ENCODE data around the gene CCDC192. TPM values are rescaled to one million over a fixed set of nuclear protein-coding genes. Genes with fewer than 3 reads are reported as not detected.

CCDC192 gene
- total RNA-seq, 1 donor from 2014 or later = not detected

DNA sequence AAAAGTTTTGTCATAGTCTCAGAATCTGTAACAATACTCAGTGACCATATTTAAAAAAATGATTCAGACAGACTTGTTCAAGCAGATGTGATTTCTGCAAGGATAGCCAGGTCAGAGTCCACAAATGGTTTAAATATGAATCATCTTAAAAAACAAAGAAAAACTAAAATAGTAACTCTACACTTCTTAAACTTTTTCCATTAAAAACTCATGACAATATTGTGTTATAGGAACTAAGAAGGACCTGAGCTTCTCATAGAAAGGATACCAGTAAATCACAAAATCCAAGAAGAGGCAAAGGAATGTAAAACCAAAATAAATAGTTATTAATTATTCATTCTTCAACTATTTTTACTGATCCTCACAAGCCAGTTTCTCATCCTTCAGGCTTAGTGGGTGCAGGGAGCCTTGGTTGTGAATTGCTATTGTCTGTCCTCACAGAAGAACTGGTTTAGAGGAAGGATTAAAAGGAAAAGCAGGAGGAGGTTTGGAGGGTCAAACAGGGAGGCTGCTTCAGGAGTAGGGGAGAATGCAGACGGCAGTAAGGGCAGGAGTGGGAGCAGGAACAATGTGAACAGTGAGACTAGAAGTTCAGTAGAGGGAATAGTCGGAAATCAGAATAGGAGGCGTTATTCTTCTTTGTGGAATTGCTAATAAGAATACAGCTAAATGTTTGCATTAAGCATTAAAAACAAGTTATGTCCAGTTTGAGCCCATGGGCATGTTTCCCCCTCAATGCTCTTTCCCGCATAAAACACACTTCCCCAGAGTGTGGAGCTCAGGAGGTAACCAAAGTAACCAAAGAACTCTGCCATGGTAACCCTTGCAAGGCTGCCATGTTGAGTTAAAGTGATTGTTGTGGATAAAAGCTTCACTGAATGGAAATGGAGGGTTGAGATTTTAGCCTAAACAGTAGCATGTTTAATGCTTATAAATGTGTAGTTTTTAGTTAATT lies 110.7 kb downstream of the CCDC192 start:
- no peak overlapping the region for H3K4me3 ChIP-seq
- intact Hi-C loops (cut with DNase I) = no loop called here
- H3K27me3 ChIP-seq = no peaks in the 10 kb centered on the region
- H3K36me3 ChIP-seq = no peaks in the 10 kb centered on the region
- DNase-seq (ENCODE audit: low spot score in 2 of 2) = no peak
- H3K4me1 ChIP-seq = no peaks in the 10 kb centered on the region
- H3K9me3 ChIP-seq = no peaks in the 10 kb centered on the region
- H3K27ac ChIP-seq = no peak overlapping the region
- TF ChIP-seq, protein P1, sequence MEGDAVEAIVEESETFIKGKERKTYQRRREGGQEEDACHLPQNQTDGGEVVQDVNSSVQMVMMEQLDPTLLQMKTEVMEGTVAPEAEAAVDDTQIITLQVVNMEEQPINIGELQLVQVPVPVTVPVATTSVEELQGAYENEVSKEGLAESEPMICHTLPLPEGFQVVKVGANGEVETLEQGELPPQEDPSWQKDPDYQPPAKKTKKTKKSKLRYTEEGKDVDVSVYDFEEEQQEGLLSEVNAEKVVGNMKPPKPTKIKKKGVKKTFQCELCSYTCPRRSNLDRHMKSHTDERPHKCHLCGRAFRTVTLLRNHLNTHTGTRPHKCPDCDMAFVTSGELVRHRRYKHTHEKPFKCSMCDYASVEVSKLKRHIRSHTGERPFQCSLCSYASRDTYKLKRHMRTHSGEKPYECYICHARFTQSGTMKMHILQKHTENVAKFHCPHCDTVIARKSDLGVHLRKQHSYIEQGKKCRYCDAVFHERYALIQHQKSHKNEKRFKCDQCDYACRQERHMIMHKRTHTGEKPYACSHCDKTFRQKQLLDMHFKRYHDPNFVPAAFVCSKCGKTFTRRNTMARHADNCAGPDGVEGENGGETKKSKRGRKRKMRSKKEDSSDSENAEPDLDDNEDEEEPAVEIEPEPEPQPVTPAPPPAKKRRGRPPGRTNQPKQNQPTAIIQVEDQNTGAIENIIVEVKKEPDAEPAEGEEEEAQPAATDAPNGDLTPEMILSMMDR (IDR thresholded peaks at IDR 0.05) = no peak

DNA sequence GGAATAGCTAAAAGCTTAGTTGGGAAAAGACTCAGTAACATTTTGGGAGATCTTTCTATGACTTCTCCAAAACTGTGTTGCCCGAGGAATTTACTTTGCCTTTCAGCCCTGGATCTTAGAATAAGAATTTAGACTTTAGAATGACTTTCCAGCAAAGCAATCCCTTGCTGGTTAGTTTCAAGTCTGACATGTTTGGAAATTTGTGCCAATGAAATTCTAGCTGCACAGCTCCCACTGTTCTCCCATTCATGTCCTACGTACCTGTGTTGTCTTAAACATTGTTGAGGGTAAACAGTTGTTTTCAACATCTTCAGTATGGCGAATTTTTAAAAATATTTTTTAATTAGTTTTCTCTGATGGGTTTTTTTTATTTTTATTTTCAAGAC lies 111.4 kb downstream of the CCDC192 start:
- Histone ChIP-seq H3K36me3 (no peaks in the 10 kb centered on the region), H3K4me3 (no peak overlapping the region)

DNA sequence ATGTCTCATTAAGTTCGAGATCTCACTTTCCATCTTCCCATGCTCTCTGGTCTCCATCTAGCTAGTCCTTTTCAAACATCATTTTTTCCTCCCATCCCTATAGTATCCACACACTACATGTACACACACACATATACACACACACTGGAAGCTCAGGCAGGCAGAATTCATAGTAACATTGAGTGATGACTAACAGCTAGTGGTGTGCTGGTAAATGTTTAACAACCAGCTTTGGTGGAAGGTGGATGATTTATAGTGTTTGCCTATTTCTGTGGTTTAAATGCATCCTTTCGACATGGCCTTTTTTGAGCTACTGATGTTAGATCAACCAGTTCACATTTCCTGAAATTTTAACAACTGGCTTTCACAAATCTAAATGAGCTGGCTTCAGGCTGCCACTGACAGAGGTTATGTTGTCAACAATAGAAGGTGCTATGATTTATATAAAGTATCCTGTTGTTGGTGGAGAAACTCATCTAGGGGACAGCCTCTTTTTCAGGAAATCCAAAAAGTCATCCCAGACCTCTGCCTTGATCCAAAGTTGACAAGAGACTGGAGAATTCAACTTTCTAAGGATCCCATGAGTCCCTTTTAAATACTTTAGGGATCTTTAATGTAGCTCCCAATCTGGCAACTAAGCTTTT lies 117.8 kb downstream of the CCDC192 start:
- DNase-seq (ENCODE audit: low spot score in 2 of 2) = no peak
- H3K4me1 ChIP-seq = no peaks in the 10 kb centered on the region
- H3K36me3 ChIP-seq = no peaks in the 10 kb centered on the region
- H3K4me3 ChIP-seq = no peak overlapping the region
- TF ChIP-seq, protein P1 (IDR thresholded peaks at IDR 0.05) = no peak
- intact Hi-C loops (cut with DNase I) = no loop called here
- no peaks in the 10 kb centered on the region for H3K27me3 ChIP-seq
- H3K27ac ChIP-seq = no peak overlapping the region
- no peaks in the 10 kb centered on the region for H3K9me3 ChIP-seq

More for the DNA sequence above, 111.4 kb downstream of the CCDC192 start:
- Histone ChIP-seq H3K9me3 (no peaks in the 10 kb centered on the region), H3K27me3 (no peaks in the 10 kb centered on the region), H3K27ac (no peak overlapping the region), H3K4me1 (no peaks in the 10 kb centered on the region)
- DNase-seq (ENCODE audit: low spot score in 2 of 2) = no peak
- TF ChIP-seq, protein P1 (IDR thresholded peaks at IDR 0.05) = no peak
- intact Hi-C loops (cut with DNase I) = no loop called here

DNA sequence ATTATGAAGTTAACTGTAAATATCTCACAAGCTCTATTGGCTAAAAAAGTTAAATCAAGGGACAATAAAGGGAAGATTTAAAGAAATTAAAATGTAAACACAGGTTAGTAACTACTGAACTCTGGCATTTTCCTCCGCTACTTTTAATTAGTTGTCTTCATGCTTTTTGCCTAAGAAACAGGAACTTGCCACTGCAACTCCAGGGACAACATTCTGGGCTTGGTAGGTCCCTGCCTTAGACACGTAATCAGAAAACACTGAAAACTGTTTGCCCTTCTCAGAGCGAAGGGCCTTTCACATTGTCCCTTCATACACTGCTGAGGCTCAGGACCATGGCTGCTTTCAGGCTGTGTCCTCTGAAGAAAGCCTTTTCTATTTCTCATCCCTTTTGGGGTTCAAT lies 118.7 kb downstream of the CCDC192 start:
- Histone ChIP-seq H3K36me3 (no peaks in the 10 kb centered on the region), H3K27ac (no peak overlapping the region), H3K27me3 (no peaks in the 10 kb centered on the region), H3K4me1 (no peaks in the 10 kb centered on the region), H3K4me3 (no peak overlapping the region), H3K9me3 (no peaks in the 10 kb centered on the region)
- intact Hi-C loops (cut with DNase I) = no loop called here
- TF ChIP-seq, protein P1 (IDR thresholded peaks at IDR 0.05) = no peak
- DNase-seq (ENCODE audit: low spot score in 2 of 2) = no peak

DNA sequence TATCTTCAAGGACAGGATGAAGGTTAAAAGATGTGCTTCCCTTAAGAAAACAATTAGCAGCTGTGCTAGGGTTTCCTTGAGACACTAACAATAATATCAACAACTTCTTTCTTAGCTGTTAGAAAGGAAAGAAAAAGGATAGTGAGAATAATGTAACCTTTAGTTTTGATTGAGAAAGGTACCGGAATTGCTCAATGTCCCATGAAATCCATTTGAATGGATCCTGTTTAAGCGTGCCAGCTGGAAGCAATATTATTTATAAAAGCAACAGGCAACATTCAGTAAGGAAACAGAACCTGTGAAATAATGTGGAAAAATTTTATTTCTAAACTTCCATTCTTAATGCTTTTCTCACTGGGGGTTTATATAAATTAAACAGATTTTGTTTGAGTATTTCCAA lies 120.9 kb downstream of the CCDC192 start:
- no peaks in the 10 kb centered on the region for H3K27me3 ChIP-seq
- intact Hi-C loops (cut with DNase I) = no loop called here
- no peaks in the 10 kb centered on the region for H3K36me3 ChIP-seq
- TF ChIP-seq, protein P1 (IDR thresholded peaks at IDR 0.05) = no peak
- no peaks in the 10 kb centered on the region for H3K4me1 ChIP-seq
- no peak overlapping the region for H3K27ac ChIP-seq
- H3K4me3 ChIP-seq = no peak overlapping the region
- no peak for DNase-seq (ENCODE audit: low spot score in 2 of 2)
- H3K9me3 ChIP-seq = no peaks in the 10 kb centered on the region

Measured in ascending aorta (tissue), 2 donors.